ENCODE data around the gene PRKAR1B.

The PRKAR1B gene

GRCh38 chr7:584122-584465 lies 143.0 kb downstream of the PRKAR1B start:
- peak; percentile 91 for DNase-seq

GRCh38 chr7:583410-584121 lies 143.5 kb downstream of the PRKAR1B start:
- no peak for DNase-seq

GRCh38 chr7:582931-583330 lies 144.2 kb downstream of the PRKAR1B start:
- no peak for DNase-seq

GRCh38 chr7:582081-582835 lies 144.8 kb downstream of the PRKAR1B start:
- DNase-seq, result no peak

GRCh38 chr7:578386-578785 lies 148.7 kb downstream of the PRKAR1B start:
- no peak for DNase-seq

- DNase-seq, result no peak
These were observed 149.2 kb downstream of the PRKAR1B start for GRCh38 chr7:577741-578370.

GRCh38 chr7:577278-577665 lies 149.8 kb downstream of the PRKAR1B start:
- no peak for DNase-seq

GRCh38 chr7:576524-577277 lies 150.4 kb downstream of the PRKAR1B start:
- DNase-seq, result no peak

GRCh38 chr7:575425-576366 lies 151.4 kb downstream of the PRKAR1B start:
- DNase-seq, result no peak

- DNase-seq, result no peak
These were observed 152.3 kb downstream of the PRKAR1B start for GRCh38 chr7:574661-575395.

- DNase-seq, result no peak
These were observed 153.1 kb downstream of the PRKAR1B start for GRCh38 chr7:573933-574381.

GRCh38 chr7:573269-573932 lies 153.7 kb downstream of the PRKAR1B start:
- DNase-seq, result no peak

GRCh38 chr7:572416-573268 lies 154.4 kb downstream of the PRKAR1B start:
- DNase-seq, result no peak

GRCh38 chr7:571718-572415 lies 155.2 kb downstream of the PRKAR1B start:
- DNase-seq, result no peak

- no peak for DNase-seq
These were observed 155.9 kb downstream of the PRKAR1B start for GRCh38 chr7:571096-571717.

- DNase-seq, result no peak
These were observed 156.3 kb downstream of the PRKAR1B start for GRCh38 chr7:570801-571070.

- DNase-seq, result no peak
These were observed 156.9 kb downstream of the PRKAR1B start for GRCh38 chr7:569996-570800.

All from activated CD8-positive, alpha-beta memory T cell treated with anti-CD3 and anti-CD28 coated beads for 24 hours (primary cell).